Measurements from ENCODE around the gene COBL.
A peak's percentile ranks its signal among the peaks of the same experiment; 100 is the strongest.

COBL gene

GRCh38 chr7:51072281-51072680 lies 244.3 kb downstream of the COBL start:
- DNase-seq, result no peak

- peak; percentile 38 for DNase-seq
Measured at GRCh38 chr7:51071427-51071826, 245.2 kb downstream of the COBL start.

DNA sequence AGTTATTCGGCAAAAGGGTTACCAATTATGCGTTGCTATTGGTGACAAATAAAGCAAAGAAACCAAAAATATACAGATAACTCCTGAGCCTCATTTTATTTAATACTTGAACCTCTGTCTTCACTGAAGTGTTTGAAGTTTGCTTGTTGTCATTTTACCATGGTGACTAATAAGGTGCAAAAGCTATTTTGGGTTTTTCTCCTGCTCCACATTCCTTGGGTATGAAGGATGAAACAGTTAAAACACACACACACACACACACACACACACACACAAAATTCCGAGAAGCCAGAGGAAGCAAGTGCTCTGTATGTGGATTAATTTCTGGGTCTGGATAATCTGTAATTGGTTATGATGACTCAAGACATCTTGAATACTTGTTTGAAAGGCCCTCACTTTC lies 246.5 kb downstream of the COBL start:
- no peak for DNase-seq

GRCh38 chr7:51069411-51070083 lies 247.1 kb downstream of the COBL start:
- DNase-seq, result peak; percentile 21

GRCh38 chr7:51068401-51068800 lies 248.2 kb downstream of the COBL start:
- DNase-seq, result no peak

GRCh38 chr7:51067757-51068156 lies 248.9 kb downstream of the COBL start:
- peak; percentile 74 for DNase-seq

DNA sequence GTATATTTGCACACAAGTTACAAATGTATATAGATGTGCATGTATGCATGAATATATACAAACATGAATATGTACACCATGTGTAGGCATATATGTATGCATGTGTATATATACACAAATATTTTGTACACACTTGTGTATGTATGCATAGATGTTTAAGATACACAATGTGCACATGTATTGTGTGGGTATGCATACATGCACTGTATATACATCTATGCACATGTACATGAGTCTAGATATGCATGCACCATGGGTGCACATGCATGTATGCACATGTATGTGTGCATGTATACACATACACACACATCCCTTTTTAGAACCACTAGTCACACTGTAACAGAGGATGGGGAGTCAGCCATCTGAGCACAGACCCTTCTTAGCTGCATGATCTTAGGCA lies 249.4 kb downstream of the COBL start:
- no peak for DNase-seq

- DNase-seq, result no peak
Measured at GRCh38 chr7:51066405-51066882, 250.2 kb downstream of the COBL start.

DNA sequence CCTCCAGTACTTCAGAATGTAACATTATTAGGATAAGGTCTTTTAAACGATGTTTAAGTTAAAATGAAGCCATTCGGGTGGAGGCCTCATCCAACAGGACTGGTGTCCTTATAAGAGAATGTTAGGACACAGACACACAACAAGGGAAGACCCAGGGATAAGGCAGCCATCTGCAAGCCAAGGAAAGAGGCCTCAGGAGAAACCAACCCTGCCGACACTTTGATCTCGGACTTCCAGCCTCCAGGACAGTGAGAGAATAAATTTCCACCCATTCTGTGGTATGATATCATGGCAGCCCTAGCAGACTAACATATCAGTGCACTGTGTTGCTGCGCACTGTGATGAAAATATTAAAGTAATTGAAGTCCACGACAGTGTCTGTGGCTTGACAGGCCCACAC lies 250.8 kb downstream of the COBL start:
- no peak for DNase-seq

GRCh38 chr7:51064688-51065087 lies 251.9 kb downstream of the COBL start:
- DNase-seq, result no peak

DNA sequence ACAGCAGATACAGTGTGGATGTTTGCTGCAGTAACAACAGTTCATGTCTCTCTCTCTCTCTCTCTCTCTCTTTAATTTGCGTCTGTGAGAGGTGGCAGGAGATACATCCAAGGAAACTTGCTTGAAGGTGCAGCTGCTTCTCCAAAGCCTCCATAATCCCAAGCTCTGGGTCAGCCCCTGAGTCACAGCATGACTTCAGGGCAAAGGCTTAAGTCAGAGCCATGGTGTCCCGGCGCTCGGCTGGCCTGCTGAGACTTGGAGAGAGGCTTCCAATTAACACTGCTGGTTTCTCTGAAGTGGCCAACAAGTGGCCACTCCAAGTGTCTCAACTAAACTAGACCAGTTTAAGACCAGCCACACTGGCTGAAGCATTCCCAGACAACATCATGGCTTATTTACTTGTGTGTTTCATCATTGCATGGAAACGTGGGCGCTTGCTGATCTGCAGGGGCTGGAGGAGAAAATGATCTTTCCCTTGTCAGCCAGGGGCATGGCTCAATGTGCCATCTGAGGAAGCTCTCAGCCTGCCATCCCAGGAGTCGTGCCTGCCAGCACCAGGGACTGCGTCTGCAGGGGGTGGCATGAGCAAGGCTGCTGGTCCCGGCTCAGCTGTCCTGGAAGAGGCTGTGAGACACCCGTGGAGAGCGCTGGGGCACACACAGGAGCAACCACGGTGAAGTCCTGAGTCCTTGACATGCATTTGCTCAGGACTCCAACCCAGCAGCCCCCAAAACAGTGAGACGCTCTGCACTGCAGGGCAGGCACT lies 254.2 kb downstream of the COBL start:
- DNase-seq, result no peak

- no peak for DNase-seq
Measured at GRCh38 chr7:51060536-51060935, 256.1 kb downstream of the COBL start.

GRCh38 chr7:51059504-51060142 lies 257.0 kb downstream of the COBL start:
- DNase-seq, result peak; percentile 15

GRCh38 chr7:51058764-51059163 lies 257.8 kb downstream of the COBL start:
- DNase-seq, result no peak

DNA sequence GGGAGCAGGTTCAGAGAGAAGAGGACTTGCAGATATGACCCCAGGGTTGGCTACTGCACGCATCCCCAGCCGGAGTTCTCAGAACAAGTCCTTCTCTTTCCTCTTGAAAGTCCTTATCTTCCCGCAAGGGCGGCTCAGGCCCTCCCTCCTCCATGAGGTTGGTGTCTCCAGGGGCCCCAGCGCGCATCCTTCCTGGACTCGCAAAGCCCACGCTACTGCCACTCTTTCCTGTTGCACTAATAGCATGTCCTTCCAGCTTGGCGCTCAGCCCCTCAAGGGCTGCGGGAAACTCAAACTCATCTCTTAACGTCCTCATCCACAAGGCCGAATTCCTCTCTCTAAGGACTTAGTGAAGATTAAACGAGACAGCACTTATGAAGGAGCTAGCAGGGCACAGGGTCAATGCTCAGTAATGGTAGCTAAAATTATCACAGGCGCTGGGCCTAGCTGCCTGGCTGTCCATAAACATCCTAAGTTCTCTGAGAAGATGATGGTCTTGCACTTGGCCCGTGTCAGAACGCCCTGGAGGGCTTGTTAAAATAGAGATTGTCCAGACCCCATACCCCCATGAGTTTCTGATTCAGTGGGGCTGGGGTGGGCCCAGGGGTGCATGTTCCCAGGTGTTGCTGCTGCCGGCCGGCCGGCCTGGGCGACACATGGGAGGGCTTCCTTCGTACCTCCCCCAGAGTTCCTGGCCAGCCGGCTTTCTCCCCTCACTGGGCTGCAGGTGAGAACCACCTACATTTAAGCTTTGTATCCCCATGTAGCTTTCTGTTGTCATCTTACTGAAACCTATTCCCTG lies 261.4 kb downstream of the COBL start:
- DNase-seq, result no peak

GRCh38 chr7:51054231-51054630 lies 262.4 kb downstream of the COBL start:
- no peak for DNase-seq

DNA sequence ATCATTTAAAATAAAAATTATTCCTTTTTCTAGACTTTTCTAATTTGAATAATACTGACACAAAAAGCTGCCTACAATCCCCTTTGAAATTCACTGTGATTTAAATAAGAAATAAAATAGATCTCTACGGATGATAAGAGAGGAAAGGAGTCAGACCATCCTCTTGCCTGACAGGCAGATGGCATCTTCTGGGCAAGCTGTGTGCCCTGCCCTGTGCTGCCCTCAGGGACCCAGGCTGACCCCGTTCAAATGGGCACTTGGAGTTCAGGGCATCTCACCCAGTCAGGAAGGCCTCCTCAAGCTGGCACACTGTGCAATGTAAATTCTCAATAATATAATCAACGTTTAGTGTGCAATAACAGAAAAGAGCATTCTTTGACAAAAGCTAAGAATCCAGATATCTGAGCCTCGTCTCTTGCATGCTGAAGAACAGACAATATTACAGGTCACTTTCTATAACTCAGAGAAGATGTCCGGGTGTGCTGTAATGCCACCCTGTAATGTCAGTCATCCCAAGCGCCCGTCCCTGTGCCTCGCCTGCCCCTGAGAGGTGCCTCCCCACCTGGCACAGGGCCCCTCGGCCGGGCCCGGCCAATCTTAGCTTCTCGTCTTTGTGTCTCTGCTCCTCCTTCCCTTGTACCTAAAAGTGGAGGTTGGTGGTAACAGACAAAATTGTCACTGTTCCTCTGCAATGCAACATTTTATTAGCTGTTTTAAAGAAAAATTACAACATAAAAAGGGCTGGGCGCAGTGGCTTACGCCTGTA lies 263.3 kb downstream of the COBL start:
- no peak for DNase-seq

- DNase-seq, result no peak
Measured at GRCh38 chr7:51046482-51046881, 270.1 kb downstream of the COBL start.

DNA sequence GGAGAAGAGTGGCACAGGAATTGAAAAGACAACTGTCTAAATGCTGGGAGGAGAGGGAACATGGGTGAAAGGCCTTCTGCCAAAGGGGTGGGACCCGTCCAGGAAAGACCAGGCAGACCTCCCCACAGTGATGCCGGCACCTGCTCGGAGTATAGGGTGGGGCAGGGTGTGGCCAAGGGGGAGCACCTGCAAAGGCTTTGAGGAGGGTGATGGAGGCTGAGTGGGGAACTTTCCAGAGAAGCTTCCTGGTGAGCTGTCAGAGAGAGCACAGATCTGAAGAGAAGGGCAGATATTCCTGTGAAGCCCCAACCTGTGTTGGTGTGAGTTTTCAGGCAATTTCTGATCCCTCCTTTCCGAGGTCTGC lies 270.5 kb downstream of the COBL start:
- DNase-seq, result no peak

GRCh38 chr7:51045319-51046102 lies 271.1 kb downstream of the COBL start:
- DNase-seq, result no peak

GRCh38 chr7:51043461-51043860 lies 273.1 kb downstream of the COBL start:
- no peak for DNase-seq

DNA sequence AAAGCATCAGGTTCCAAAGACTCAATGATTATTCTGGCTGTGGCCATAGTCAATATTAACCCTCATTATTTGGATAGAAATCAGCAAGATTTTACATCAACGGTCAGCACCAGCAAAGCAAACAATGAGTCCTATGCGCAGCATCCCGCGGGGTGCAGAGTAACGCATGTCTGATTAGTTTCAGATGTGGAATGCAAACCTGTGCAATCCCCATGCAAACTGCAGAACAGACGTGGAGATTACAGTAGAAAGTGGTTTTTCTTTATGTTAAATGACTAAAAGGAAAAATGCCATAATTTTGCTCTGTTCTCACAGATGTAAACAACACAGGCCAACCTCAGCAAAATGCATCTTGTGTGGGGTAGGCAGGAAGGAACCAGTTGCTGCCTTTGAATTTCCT lies 275.8 kb downstream of the COBL start:
- peak; percentile 74 for DNase-seq

Measured in NCI-H69 (cell line).